ENCODE measurements around the gene MT1H.

DNA sequence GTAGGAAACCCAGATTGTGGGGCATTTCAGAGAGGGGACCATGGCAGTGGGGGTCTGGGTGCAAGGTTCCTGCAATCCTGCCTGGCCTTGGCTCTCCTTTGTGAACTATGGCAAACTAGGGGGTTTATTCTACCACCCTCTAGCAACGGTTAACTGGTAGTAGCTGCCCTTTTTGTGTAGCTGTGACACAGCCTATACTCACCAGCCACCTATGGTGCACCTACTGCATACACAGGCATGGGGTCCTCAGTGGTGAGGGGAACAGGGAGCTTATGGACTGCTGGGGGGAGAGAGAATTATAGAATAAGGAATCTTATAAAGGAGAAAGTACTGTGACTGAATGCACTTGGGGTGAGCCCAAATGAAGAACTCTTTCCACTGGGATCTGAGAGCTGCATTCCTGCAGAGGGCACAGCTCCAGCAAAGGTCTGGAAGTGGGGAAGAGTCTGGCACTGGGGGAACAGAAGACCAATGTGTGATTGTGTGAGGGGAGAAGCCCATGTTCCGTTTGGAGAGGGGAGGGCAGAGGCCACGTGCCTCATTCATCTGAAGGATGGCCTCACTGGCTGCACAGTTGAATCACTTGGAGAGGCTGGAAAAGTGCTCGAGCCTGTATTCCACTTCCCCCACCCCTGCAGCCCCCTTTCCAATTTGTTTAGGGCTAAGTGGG, 14.8 kb downstream of the MT1H start:
- no peak for TF ChIP-seq TAF1 (IDR thresholded peaks at IDR 0.05; ENCODE audit: borderline replicate concordance, low read depth, low read length)
- no peak for TF ChIP-seq POLR2A (IDR thresholded peaks at IDR 0.05; ENCODE audit: low read depth, low read length)

All from GM12892 (cell line).